GM18858 (cell line): ENCODE measurements around the gene RBFOX2.
"Not testable (repeated sequence)": the region's sequence is repeated elsewhere in the genome, so short reads cannot be mapped to it uniquely, and the experiment has no call there.

Experiments
- ATAC-seq: cut with Tn5 transposase; IDR thresholded peaks from one replicate; pipeline ENCODE4 v1.9.1; 2021; ENCODE audit not compliant: unreplicated experiment

Gene RBFOX2

DNA sequence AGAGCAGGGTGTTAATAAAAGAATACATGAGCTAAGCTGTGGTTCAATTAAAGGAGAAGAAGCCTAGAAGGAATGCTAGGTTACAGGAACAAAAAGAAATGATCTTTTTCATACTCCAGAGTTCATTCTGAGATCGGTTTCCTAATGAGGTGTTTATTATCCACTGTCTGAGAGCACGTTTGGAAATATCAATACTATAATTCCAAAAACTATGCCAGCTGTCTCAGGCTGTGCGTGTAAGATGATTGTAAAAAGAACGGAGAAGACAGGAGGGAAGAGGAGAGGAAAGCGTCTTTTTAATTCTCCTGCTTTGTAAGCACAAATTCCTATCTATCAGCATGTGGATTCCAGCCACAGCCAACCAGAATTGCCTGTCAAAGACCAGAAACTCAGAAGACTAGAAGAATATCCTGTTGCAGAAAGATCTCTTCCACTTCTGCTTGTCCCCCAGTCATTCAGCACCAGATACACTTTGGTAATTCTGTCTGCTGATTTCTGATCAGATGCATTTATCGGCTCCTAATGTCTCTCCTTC lies 285.2 kb downstream of the RBFOX2 start:
- no peak for ATAC-seq

DNA sequence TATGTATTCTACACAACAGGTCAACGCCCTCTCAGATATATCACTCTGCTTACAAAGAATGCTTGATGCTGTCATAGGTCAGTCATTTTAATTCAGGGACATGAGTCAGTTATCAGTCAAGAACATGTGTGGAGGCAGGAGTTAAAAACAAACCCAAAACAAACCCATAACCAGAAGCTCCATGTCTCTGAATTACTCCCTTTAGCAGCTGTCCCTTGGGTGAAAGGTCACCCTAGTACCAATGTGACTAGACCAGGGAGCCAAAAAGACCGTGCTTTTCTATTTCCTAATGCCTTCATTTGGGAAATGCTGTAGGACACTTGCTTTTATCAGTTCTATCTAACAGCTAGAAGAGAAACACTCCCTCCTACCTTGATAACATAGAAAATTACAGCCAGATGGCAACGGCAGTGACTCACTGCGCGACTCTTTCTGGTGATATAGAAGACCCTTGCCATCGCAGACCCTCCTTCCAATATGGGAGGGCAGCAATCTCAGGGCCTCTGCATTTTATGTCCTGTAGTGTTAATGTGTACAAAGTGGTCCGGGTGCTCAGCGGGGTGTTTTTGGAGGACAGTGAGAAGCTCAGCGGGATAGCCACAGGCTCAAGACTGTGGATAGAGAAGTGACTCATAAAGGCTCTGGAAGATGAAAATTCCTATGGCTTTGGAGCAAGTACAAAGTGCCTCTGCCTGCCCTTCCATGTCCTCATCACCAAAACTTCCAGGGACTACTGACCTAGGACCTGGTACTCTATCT lies 286.1 kb downstream of the RBFOX2 start:
- no peak for ATAC-seq

DNA sequence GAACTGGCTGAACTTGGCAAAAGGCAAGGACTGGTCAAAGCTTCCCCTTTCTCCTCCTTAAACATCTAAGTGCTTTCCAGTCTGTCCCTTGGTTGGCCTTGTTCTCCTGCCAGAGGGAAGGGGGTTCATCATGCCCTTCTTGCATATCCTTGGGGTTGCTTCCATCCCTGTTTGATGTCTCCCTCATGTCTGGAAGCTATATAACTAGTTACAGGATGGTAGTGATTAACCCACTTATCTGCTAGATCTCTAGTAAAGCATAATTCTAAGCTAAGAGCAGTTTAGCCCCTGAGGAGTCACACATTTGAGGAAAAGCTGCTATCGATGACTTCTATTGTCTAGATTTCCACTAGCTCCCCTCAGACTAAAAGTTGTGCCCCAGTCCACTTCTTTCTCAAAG lies 288.0 kb downstream of the RBFOX2 start:
- no peak for ATAC-seq

DNA sequence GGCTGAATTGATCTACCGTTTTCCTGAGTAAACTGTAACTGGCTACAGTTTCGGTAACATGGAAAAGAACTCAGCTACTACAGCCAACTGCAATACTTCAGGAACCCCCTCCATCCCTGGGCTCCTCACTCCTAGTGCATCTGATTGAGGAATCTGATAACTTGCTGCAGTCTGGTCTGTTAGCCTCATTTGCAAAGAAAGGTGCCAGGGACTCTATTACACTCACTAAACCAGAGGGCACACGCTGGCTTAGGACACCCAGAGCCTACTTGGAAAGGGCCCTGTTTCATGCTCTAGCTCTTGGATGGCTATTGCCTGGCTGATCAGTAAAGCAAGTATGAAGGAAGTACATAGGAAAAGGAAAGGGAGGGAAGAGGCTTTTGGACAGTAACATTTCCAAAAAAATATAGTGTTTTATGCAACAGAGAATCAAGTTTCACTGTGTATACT lies 288.7 kb downstream of the RBFOX2 start:
- no peak for ATAC-seq

DNA sequence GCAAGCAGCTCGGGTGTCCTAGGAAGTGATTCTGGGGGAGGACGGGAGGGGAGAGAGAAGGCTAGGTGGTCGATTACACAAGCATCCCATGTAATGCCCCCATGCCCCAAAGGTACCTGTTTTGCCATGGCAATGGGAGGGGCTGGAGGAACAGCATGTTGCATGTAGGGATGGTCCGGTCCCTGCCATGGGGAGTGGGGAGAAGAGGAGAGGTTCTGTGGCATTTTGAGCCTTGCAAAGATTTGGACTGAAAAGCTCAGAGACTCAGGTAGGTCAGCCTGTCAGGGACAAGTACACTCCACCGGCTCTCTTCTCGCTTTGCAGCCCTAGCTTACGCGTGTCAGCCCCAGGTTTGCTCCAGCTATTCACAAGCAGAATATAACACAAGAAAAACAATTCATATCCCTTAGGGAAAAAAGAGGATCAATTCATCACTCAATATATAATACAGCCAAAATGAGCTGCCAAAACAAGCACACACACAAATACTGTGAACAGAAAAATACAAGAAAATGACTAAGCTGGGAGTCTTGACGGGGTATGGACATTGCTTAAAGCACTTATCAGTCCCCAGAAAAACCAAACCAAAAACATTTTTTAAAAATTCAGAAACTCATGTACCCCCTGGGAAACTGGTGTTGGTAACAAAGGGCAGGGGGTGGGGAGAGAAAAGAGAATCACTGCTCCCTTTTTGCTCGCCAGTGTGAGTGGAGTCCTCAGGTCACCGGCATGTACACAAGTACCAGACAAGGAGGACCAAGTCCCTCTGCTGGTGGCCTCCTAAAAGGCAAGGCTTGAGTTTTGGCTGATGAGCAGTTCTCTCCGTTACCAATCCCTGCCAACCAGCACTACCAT lies 289.3 kb downstream of the RBFOX2 start:
- no peak for ATAC-seq

DNA sequence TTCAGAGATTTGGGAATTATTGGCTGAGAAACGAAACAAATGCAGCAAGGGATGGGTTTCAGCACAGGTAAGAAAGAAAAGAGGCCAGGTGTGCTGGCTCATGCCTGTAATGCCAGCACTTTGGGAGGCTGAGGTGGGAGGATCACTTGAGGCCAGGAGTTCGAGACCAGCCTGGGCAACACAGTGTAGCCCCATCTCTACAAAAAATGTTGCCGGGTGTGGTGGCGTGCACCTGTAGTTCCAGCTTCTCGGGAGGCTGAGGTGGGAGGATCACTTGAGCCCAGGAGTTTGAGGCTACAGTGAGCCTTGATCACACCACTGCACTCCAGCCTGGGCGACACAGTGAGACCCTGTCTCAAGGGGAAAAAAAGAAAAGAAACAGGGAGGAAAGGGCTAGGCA lies 290.7 kb downstream of the RBFOX2 start:
- not testable (repeated sequence) for ATAC-seq

DNA sequence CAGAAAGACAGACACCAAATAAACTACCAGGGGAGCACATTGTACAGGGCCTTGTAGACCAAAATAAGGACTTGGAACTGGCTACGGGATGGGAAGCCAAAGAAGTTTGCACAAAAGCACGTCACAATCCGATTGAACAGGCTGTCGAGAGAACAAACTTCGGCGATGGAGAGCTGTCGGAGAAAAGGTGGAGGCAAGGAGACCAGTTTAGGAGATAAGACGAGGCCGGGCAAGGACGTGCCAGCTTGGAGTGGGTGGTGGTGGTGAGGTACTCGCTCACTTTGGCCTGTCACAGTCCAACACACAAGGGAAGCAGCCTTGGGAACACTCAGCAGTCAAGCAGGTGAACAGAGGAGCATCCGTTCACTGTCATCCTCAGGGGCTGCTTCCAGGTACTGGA lies 291.9 kb downstream of the RBFOX2 start:
- ATAC-seq: no peak

DNA sequence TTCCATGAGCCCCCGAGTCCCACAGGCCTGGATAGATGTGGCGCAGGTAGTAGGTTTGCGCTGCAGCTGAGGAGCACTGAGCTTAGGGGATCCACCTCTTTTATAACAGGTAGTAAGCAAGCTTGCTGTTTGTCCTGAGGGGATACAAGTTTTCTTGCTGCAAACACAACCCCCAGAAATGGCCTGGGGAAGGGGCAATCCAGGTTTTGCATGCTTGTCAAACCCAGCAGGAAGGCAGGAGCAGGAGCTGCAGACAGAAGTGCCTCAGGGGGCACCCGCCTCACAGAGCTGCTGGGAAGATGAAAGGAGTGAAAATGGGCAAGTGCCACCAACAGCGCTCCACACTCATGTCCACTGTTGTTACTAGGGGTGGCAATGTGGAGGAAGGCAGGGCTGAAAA lies 292.5 kb downstream of the RBFOX2 start:
- ATAC-seq: no peak

DNA sequence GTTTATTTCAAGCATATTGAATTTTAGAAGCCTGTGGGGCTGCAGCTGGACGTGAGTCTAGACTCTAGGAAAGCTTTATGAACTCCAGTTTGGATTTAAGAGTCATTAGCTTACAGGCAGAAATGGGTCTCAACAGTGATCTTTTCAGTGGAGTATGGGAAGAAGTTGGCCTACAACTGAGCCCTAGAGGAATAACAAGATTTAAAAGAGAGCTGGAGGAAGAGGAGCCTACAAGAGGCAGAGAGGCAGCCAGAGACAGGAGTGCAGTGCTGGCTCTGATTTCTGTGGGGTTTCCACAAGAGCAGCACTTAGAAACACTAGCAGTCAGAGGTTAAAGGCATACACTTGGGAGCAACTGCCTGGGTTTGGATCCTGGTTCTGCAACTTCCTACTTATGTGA lies 293.1 kb downstream of the RBFOX2 start:
- no peak for ATAC-seq

DNA sequence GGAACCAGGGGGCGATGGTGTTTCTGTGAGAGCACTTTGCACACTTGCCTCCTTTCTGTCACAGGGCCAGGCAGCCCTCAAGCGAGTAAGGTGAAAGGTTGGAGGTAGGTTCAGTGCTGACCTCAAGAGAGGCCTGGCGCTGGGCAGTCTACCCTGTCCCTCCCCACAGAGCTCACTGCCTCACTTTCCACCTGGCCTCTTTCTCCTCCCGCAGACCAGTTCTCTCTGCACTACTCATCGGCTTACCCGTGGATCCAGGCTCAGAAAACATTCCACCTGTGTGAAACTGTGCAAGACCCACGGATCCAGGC lies 294.2 kb downstream of the RBFOX2 start:
- ATAC-seq: no peak

DNA sequence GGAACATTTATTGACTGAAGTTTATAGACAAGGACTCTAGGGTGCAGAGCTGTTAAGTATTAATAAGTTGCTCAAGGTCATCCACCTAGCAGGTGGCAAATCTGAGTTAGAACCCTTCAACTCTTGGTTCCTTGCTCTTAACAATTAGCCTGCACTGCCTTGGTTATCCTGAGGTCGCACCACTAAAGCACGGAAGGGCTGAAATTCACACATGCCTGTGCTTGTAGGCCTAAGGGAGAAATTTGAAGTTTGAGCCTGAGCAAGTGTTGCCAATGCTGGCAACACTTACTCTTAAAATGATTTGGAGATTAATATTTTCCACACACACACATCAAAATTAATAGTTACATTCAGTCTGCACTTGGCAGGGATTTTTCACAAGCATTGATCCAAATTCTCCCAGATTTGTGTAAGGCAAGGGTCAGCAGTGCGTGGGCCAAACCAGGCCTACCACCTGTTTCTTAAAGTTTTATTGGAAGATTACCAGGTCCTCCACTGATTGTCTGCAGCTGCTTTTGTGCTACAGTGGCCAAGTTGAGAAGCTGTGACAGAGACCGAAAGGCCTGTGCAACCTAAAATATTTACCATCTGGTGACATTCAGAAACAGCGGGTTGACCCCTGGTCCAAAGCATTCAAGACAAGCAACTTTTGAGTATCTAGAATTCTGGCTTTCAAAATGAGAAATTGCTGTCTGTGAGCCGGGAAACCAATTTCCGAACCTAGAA lies 294.7 kb downstream of the RBFOX2 start:
- no peak for ATAC-seq

DNA sequence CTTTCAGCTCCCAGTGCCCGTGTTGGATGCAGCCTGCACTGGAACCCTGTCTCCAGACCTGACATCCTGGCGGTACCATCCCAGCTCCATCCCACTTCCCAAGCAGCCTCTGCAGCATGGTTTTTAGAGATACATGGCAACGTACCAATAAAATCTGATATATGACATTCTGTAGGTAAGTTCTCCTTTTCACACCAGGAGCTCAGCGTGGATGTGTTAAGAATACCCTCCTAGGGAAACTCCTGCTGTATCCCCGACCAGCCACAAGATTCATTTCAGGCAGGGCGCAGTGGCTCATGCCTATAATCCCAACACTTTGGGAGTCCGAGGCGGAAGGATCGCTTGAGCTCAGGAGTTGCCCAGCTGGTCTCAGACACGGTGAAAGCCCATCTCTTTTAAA lies 295.6 kb downstream of the RBFOX2 start:
- ATAC-seq: no peak

DNA sequence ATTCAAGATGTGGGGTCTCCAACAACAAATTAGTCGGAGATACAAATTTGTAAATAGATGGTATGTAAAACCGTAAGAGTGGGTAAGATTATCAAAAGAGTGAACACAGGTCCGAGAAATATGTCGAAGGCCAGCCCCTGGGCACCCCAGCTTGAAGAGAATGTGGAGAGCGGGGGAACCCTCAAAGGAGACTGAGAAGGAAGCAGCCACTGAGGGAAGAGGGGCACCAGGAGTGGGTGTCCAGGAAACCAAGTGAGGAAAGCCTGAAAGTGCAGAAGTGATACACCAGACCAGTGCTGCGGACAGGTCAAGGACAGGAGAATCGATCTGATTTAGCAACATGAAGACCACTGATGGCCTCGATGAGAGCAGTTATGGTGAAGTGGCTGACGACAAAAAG lies 296.5 kb downstream of the RBFOX2 start:
- ATAC-seq: no peak

DNA sequence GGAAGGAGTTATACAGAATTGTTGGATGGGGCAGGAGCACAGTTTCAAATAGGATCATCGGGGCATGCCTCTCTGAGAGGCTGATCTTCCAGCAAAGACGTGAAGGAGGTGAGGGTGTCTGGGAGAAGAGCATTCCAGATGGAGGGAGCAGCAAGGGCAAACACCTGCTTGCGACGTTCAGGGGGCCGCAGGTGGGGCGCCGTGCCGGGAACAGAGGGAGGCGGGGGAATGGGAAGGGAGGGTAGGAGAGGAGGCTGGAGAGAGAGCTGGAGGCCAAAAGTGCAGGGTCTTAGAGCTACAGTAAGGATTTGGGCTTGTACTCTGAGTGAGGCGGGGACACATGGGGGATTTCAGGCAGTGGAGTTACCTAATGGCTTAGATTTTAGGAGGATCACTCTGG lies 297.3 kb downstream of the RBFOX2 start:
- ATAC-seq: no peak

DNA sequence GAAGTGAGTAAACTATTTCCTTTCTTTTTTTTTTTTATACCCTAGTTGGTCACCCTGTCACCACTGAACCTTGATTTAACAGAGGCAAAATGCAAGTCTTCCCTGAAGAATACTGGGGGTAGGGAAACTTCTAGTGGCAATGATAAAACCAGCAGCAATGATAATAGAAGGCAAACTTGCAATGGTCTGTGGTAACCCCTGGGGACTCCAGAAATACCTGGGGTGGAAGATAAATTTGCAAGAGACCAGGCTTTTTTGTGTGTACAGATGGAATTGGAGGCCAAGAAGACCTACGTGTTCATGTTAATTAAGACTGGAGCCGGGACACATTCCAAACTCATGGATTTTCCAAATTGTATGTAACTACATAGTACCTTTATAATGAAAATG lies 299.3 kb downstream of the RBFOX2 start:
- no peak for ATAC-seq

DNA sequence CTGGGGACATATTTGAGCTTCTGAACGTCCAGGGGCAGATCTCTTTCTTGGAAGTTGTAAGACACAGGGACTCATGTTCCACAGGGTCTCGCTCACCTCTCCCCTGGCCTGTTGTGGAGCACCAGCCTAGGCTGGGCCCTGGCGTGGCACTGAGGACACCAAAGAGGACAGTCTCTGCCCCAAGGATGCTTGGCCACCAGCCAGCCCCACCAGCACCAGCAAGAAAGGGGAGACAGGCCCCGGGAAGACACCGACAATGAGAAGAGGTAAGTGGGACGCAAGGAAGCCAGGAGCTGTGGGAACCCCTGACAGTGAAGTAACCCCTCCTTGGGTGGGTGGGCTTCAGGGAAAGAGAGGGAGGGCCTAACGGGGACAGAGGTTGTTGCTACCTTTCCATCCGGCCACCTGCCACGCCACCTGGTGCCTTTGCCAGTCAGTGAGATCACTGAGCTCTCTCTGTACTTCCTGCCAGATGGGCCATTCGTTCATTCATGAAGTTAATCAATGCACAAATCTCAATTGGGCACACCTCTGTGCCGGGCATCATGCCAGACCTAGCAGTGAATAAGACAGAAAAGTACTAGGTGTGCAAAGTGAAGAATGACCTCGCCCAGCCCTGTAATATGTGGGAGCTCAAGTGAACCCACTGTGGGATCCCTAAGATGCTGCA lies 299.9 kb downstream of the RBFOX2 start:
- ATAC-seq: no peak

DNA sequence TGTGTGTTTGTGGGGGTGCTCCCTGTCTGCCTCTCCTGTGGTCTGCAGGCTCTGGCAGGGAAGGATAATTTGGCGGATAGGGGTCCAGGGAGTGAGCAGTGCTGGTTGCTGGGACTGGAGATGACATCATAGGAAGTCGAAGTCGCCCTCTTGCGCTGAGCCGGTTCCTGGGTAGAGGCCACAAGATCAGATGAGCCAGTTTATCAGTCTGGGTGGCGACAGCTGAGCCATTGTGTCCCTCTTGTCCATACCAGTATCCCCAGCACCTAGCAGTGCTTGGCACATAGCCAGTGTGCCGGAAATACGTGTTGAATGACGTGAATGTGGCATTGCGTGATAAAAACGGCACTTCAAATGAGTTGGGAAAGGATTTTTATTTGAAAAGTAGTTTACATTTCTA lies 301.2 kb downstream of the RBFOX2 start:
- no peak for ATAC-seq

DNA sequence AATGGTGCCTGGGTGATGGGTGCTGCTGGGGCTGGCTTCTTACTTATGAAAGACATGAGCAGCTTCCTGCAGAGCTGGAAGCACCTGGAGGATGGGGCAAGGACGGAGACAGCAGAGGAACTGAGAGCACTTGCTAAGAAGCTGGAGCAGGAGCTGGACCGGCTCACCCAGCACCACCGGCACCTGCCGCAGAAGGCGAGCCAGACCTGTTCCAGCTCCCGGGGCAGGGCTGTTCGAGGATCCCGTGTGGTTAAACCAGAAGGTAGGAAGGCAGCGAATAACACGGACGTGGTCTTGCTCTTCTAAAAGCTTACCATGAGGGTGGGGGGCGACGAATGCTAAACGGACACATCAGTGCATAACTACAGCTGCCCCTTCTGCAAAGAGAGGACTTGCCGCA lies 301.7 kb downstream of the RBFOX2 start:
- no peak for ATAC-seq

DNA sequence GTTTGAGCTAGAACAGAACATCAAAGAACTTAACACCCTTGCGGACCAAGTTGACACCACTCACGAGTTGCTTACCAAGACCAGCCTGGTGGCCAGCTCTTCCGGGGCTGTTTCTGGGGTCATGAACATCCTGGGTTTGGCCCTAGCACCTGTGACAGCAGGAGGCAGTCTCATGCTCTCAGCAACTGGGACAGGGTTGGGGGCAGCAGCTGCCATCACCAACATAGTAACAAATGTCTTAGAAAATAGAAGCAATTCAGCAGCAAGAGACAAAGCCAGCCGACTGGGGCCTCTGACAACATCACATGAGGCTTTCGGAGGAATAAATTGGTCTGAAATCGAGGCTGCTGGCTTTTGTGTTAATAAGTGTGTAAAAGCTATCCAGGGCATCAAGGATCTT lies 302.2 kb downstream of the RBFOX2 start:
- ATAC-seq: no peak

DNA sequence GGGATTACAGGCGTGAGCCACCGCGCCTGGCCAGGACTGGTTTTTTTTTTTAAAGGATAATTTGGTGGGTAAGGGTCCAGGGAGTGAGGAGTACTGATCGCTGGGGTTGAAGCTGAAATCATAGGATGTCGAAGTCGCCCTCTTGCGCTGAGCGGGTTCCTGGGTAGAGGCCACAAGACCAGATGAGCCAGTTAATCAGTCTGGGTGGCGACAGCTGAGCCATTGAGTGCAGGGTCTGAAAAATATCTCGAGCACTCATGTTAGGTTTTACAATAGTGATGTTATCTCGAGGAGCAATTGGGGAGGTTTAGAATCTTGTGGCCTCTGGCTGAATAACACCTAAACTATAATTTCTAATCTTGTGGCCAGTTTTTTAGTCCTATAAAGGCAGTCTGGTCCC lies 303.1 kb downstream of the RBFOX2 start:
- ATAC-seq: no peak

DNA sequence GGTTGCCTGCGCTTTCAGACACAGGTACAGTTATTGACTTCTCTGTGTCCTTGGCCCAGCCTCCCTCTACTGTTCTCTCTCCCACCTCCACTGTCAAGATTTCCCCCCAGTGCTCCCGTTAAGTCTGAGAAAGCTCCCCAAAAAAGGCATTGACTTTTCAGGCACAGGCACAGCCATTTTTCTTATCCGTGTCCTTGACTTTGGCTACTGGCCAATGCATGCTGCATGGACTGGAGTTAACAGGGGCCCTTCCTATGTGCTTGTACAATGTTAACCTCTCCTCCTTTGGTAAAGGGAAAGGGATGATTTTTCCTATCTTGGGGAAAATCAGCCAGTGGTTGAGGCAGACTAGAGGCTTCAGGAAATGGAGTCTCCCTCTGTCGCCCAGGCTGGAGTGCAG lies 306.7 kb downstream of the RBFOX2 start:
- no peak for ATAC-seq
